SU-DHL-6 (cell line): ENCODE results near the gene CCDC61.

ENCODE experiments used
- H2AFZ ChIP-seq: fragments of 200-600 bp; sonication (generic); 2 replicates; pipeline ENCODE4 v1.6.1; 2014; ENCODE audit warnings: low read depth, mild to moderate bottlenecking, moderate library complexity, mixed read lengths, antibody characterized with exemption, low read length; ENCODE audit not compliant: severe bottlenecking
- H3F3A ChIP-seq: fragments of 200-600 bp; shearing (Covaris generic); 2 replicates; pipeline ENCODE4 v1.6.0; 2016; ENCODE audit warnings: antibody characterized with exemption, mild to moderate bottlenecking; ENCODE audit not compliant: insufficient read depth
- H3K27ac ChIP-seq: fragments of 200-600 bp; sonication (generic); 2 replicates; pipeline ENCODE4 v1.5.1; 2016; ENCODE audit warnings: low read depth, mild to moderate bottlenecking, low read length, moderate library complexity, mixed read lengths
- H3K27me3 ChIP-seq: fragments of 200-600 bp; sonication (generic), shearing (Covaris generic); 2 replicates; pipeline ENCODE4 v1.6.0; 2014; ENCODE audit warnings: mild to moderate bottlenecking, low read length
- H3K36me3 ChIP-seq: fragments of 200-600 bp; sonication (generic); 2 replicates; pipeline ENCODE4 v1.6.1; 2014; ENCODE audit warnings: mild to moderate bottlenecking, low read length, mixed read lengths
- H3K4me2 ChIP-seq: fragments of 300-600, 200-600 bp; shearing (Covaris generic), sonication (generic); 2 replicates; pipeline ENCODE4 v1.6.0; 2014; ENCODE audit warnings: low read length, low read depth, mild to moderate bottlenecking; ENCODE audit not compliant: poor library complexity, severe bottlenecking
- H3K4me3 ChIP-seq: fragments of 200-600 bp; sonication (generic); 2 replicates; pipeline ENCODE4 v1.5.1; 2014; ENCODE audit warnings: antibody characterized with exemption, low read length, mild to moderate bottlenecking, mixed read lengths; ENCODE audit not compliant: insufficient read depth, poor library complexity, severe bottlenecking
- H3K79me2 ChIP-seq: fragments of 200-600 bp; sonication (generic); 2 replicates; pipeline ENCODE4 v1.6.1; 2014; ENCODE audit warnings: mild to moderate bottlenecking, low read length, moderate library complexity; ENCODE audit not compliant: insufficient read depth
- H3K9ac ChIP-seq: fragments of 200-600 bp; sonication (generic); 2 replicates; pipeline ENCODE4 v1.7.0; 2014; ENCODE audit warnings: mild to moderate bottlenecking, low read length
- H3K9me2 ChIP-seq: fragments of 200-600 bp; sonication (generic); replicated peaks from 2 replicates; pipeline ENCODE4 v1.6.1; 2014; ENCODE audit warnings: low read length; ENCODE audit not compliant: insufficient read depth
- H3K9me3 ChIP-seq: fragments of 200-600 bp; sonication (generic); 2 replicates; pipeline ENCODE4 v1.6.1; 2014; ENCODE audit warnings: low read length, mixed read lengths; ENCODE audit not compliant: insufficient read depth
- H4K20me1 ChIP-seq: fragments of 200-600 bp; sonication (generic); 2 replicates; pipeline ENCODE4 v1.6.1; 2014; ENCODE audit warnings: low read depth, mild to moderate bottlenecking, antibody characterized with exemption, low read length, moderate library complexity, mixed read lengths
- EZH2phosphoT487 ChIP-seq: fragments of 200-600 bp; sonication (generic), shearing (Covaris generic); conservative IDR thresholded peaks from 2 replicates; pipeline ENCODE4 v1.6.1; 2018; ENCODE audit warnings: mild to moderate bottlenecking, antibody characterized with exemption, low read length, moderate library complexity, mixed read lengths
- TF ChIP-seq, protein P1 (sequence below): fragments of 200-600 bp; sonication (generic); IDR thresholded peaks from one replicate; pipeline ENCODE4 v1.5.1; 2017; ENCODE audit warnings: antibody characterized with exemption, mild to moderate bottlenecking, low read length, moderate library complexity; ENCODE audit not compliant: insufficient read depth, poor library complexity, severe bottlenecking

The CCDC61 gene

DNA sequence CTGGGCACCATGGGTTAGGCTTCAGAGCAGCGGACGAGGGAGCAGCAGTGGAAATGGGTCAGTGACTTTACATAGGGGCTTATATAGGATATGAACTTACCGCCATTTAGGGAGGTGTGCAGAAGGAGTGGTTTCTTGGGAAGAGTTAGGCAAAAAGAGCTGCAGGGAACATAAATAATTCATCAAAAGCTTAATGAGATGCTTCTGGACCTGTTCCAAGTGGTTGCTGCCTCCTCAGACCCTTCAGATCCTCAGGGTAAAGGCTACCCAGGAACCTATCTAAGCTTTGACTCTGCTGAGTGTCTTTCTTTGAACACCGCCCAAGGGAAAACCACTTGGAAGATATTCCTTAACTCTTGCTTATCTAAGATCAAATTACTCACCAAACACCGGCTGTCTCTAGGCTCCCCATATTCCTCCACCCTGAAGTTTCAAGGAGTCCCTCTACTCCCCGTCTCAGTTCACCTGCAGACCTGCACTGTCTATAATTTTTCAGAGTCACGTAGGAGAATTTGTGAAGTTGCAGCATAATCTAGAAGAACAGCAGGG, 45.8 kb downstream of the CCDC61 start, which contains the start of gene IGFL4:
IGFL4 (minus strand) TSS at position 51 of the 549 bp plus-strand sequence; CDS start at position 11, 40 bp downstream.
- no peaks in the 10 kb centered on the region for H3K9me2 ChIP-seq
- no peak within 1 kb of the TSS for H3K9ac ChIP-seq
- no peaks in the 10 kb centered on the region for H3F3A ChIP-seq
- H3K4me3 ChIP-seq, result no peak within 1 kb of the TSS
- no peak within 1 kb of the TSS for H2AFZ ChIP-seq
- H3K79me2 ChIP-seq, result no peaks in the 10 kb centered on the region
- no peak within 1 kb of the TSS for H3K27ac ChIP-seq
- H3K9me3 ChIP-seq, result no peaks in the 10 kb centered on the region
- H3K4me2 ChIP-seq, result no peak within 1 kb of the TSS
- H4K20me1 ChIP-seq, result no peaks in the 10 kb centered on the region
- no peaks in the 10 kb centered on the region for H3K27me3 ChIP-seq
- H3K36me3 ChIP-seq, result no peaks in the 10 kb centered on the region
- TF ChIP-seq, protein P1, sequence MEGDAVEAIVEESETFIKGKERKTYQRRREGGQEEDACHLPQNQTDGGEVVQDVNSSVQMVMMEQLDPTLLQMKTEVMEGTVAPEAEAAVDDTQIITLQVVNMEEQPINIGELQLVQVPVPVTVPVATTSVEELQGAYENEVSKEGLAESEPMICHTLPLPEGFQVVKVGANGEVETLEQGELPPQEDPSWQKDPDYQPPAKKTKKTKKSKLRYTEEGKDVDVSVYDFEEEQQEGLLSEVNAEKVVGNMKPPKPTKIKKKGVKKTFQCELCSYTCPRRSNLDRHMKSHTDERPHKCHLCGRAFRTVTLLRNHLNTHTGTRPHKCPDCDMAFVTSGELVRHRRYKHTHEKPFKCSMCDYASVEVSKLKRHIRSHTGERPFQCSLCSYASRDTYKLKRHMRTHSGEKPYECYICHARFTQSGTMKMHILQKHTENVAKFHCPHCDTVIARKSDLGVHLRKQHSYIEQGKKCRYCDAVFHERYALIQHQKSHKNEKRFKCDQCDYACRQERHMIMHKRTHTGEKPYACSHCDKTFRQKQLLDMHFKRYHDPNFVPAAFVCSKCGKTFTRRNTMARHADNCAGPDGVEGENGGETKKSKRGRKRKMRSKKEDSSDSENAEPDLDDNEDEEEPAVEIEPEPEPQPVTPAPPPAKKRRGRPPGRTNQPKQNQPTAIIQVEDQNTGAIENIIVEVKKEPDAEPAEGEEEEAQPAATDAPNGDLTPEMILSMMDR, result no peak

DNA sequence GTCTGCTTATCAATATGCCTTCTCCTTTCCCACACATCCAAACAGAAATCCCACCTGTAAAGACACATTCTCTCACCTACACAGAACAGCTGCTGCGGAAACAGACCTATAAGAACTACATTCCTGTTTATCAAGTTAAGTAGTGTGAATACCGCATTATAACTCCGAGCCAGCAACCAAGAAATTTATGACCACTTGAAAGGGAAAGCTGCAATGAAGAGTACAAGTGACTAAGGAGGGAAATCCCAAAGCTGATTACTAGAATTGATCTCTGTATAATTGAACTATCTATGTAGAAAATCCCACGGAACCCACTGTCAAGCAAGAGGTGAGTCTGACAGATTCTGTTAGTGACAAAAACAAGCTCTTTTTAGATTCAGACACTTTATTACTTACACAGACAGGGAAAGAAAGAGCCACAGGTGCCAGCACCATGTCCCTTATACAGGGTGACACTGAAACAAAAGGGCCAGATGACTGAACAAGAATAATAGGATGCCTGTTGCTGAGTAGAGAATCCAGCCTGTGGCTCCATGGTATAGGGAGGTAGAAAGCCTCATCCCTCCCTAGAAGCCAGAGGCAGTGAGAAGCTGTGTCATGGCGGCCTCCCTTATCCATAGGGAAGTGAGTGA, 47.1 kb downstream of the CCDC61 start:
- no peaks in the 10 kb centered on the region for H3K36me3 ChIP-seq
- H3K4me2 ChIP-seq, result no peak overlapping the region
- no peaks in the 10 kb centered on the region for H3K79me2 ChIP-seq
- H4K20me1 ChIP-seq, result no peaks in the 10 kb centered on the region
- no peaks in the 10 kb centered on the region for H3K9me2 ChIP-seq
- H3F3A ChIP-seq, result no peaks in the 10 kb centered on the region
- TF ChIP-seq, protein P1, result no peak
- TF ChIP-seq EZH2phosphoT487, result no peak
- H3K27me3 ChIP-seq, result no peaks in the 10 kb centered on the region
- H2AFZ ChIP-seq, result no peak overlapping the region
- no peak overlapping the region for H3K27ac ChIP-seq
- H3K9me3 ChIP-seq, result no peaks in the 10 kb centered on the region
- H3K4me3 ChIP-seq, result no peak overlapping the region
- H3K9ac ChIP-seq, result no peak overlapping the region

DNA sequence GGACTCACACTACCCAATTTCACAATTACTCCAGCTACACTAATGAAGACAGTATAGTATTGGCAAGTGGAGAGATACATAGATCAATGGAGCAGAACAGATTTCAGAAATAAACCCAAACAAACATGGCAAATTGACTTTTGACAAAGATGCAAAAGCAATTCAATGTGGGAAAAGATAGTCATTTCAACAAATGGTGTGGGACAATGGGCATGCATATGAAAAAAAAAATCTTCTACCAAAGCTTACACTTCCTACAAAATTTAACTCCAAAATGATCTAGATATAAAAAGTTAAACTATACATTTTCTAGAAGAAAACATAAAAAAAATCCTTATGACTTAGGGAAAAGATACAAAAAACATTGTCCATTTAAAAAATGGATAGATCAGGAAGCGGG, 48.3 kb downstream of the CCDC61 start:
- H3K4me2 ChIP-seq, result no peak overlapping the region
- H3K27ac ChIP-seq, result no peak overlapping the region
- H3K9me2 ChIP-seq, result no peaks in the 10 kb centered on the region
- H3K9ac ChIP-seq, result no peak overlapping the region
- no peaks in the 10 kb centered on the region for H3K9me3 ChIP-seq
- H3K79me2 ChIP-seq, result no peaks in the 10 kb centered on the region
- no peaks in the 10 kb centered on the region for H3K36me3 ChIP-seq
- TF ChIP-seq EZH2phosphoT487, result no peak
- TF ChIP-seq, protein P1, result no peak
- H4K20me1 ChIP-seq, result no peaks in the 10 kb centered on the region
- H3F3A ChIP-seq, result no peaks in the 10 kb centered on the region
- no peaks in the 10 kb centered on the region for H3K27me3 ChIP-seq
- H2AFZ ChIP-seq, result no peak overlapping the region
- H3K4me3 ChIP-seq, result no peak overlapping the region
